Breast epithelium (tissue), 4 donors: Measurements from ENCODE around the gene LRRC51. TPM values are rescaled to one million over a fixed set of nuclear protein-coding genes. Genes with fewer than 3 reads are reported as not detected.
A peak's percentile ranks its signal among the peaks of the same experiment; 100 is the strongest.
"Not testable (repeated sequence)": the region's sequence is repeated elsewhere in the genome, so short reads cannot be mapped to it uniquely, and the experiment has no call there.

Experiments
- DNase-seq, 2 donors: peaks; one replicate each; pipeline ENCODE4 v3.0.0-alpha.2; 2019; ENCODE audit warnings: low spot score in 2 of 2
- H3K27ac ChIP-seq, 2 donors: fragments of 200-600 bp; sonication (generic) in 1 of 2; one replicate each; pipeline ENCODE4 v1.5.1; 2016 to 2019; ENCODE audit warnings: mild to moderate bottlenecking in 1 of 2
- H3K27me3 ChIP-seq, 2 donors: fragments of 200-600 bp; sonication (generic) in 1 of 2; one replicate each; pipeline versions ENCODE4 v1.5.1 to v1.6.0; 2017 to 2019; ENCODE audit warnings: control low read depth in 1 of 2, mild to moderate bottlenecking in 1 of 2
- H3K36me3 ChIP-seq: fragments of 200-600 bp; one replicate; pipeline ENCODE4 v1.5.1; 2019
- H3K4me1 ChIP-seq, 2 donors: fragments of 200-600 bp; sonication (generic); one replicate each; pipeline ENCODE4 v1.5.1; 2016 to 2019; ENCODE audit warnings: control low read depth in 1 of 2
- H3K4me3 ChIP-seq, 3 donors: fragments of 200-600 bp; sonication (generic); 1 replicate in 2 of 3; 2 replicates in 1 of 3; pipeline ENCODE4 v1.5.1; 2016 to 2019; ENCODE audit warnings: mild to moderate bottlenecking in 3 of 3, moderate library complexity in 2 of 3
- H3K9me3 ChIP-seq, 2 donors: fragments of 200-600 bp; sonication (generic) in 1 of 2; one replicate each; pipeline ENCODE4 v1.5.1; 2016 to 2019; ENCODE audit warnings: control low read depth in 1 of 2
- POLR2A ChIP-seq: fragments of 450-650 bp; IDR thresholded peaks from one replicate; pipeline ENCODE4 v1.6.1; 2016; ENCODE audit warnings: antibody characterized with exemption, mild to moderate bottlenecking, moderate library complexity
- POLR2AphosphoS5 ChIP-seq, 3 donors: sonication (generic); formaldehyde crosslinking; IDR thresholded peaks; one replicate each; pipeline ENCODE4 v1.6.1; 2017; ENCODE audit warnings: antibody characterized with exemption in 3 of 3
- intact Hi-C: fragments of 100-400 bp; cut with DNase I; formaldehyde crosslinking; loops from one replicate; pipeline ENCODE4 v1.15.1; 2023; ENCODE audit warnings: low total_unique reads
- total RNA-seq, 3 donors: library from RNA; depleted of rRNA; stranded (reverse); fragments of >200 nt; gene quantifications; one replicate each; pipeline ENCODE4 v1.1.0, GENCODE V29; 2016
- TF ChIP-seq, protein P1 (sequence below), 3 donors: fragments of 450-650 bp; IDR thresholded peaks; one replicate each; pipeline ENCODE4 v1.5.1; 2016 to 2017; ENCODE audit warnings: antibody characterized with exemption in 3 of 3, mild to moderate bottlenecking in 3 of 3, moderate library complexity in 3 of 3

LRRC51 gene
- total RNA-seq, 3 donors from 2014 or later = 14.9 to 103 (median 17.1) TPM

DNA sequence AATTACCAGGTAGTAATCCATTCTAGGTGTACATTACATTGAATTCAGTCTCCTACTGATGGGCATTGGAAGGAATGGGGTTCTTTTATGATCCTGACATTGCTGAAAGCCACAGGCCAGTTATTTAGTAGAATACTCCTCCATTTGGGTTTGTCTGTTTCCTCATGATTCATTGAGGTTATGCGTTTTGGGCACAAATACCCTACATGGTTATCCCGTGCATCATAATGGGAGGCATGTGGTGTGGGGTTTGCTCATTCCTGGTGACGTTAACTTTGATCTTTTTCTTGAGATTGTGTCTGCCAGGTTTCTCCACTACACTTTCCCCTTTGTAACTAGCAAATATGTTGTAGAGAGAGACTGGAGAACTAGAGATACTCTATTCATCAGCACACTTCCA, 60.4 kb downstream of the LRRC51 start:
- intact Hi-C loops = no loop called here
- Histone ChIP-seq H3K9me3 (no peaks in the 10 kb centered on the region), H3K27me3 (no peaks in the 10 kb centered on the region), H3K4me1 (no peaks in the 10 kb centered on the region), H3K27ac (peak overlapping the region; percentile 66 to 72), H3K36me3 (no peaks in the 10 kb centered on the region), H3K4me3 (no peak overlapping the region)
- no peak for DNase-seq
- TF ChIP-seq, protein P1, sequence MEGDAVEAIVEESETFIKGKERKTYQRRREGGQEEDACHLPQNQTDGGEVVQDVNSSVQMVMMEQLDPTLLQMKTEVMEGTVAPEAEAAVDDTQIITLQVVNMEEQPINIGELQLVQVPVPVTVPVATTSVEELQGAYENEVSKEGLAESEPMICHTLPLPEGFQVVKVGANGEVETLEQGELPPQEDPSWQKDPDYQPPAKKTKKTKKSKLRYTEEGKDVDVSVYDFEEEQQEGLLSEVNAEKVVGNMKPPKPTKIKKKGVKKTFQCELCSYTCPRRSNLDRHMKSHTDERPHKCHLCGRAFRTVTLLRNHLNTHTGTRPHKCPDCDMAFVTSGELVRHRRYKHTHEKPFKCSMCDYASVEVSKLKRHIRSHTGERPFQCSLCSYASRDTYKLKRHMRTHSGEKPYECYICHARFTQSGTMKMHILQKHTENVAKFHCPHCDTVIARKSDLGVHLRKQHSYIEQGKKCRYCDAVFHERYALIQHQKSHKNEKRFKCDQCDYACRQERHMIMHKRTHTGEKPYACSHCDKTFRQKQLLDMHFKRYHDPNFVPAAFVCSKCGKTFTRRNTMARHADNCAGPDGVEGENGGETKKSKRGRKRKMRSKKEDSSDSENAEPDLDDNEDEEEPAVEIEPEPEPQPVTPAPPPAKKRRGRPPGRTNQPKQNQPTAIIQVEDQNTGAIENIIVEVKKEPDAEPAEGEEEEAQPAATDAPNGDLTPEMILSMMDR (IDR thresholded peaks at IDR 0.05) = no peak
- TF ChIP-seq POLR2A (no peak), POLR2AphosphoS5 (IDR thresholded peaks at IDR 0.05) (no peak)

DNA sequence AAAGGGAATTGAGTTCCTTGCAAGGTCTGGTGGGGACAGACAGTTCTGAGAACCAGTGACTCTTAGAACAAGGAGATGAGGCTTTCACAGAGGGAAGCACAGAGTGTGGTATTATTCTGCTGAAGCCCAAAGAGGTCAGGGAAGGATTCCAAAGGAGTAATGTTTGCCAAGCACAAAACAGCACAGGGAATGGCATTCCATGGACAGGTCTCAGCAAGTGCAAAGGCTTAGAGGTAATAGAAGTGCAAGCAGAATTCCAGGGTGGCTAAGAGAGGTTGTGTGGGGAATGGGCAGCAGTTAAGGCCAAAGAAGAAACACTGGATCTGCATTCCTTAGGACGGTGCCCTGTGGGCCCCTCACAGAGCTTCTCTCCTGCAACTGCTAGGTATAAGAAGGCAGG, 61.4 kb downstream of the LRRC51 start:
- H3K4me1 ChIP-seq, H3K27ac ChIP-seq, intact Hi-C loops, H3K9me3 ChIP-seq, H3K27me3 ChIP-seq, H3K4me3 ChIP-seq, H3K36me3 ChIP-seq: not testable (repeated sequence)
- peak in 1 of 2 donors; percentile 80 for DNase-seq

- H3K4me1 ChIP-seq, intact Hi-C loops, H3K9me3 ChIP-seq, H3K27me3 ChIP-seq, H3K4me3 ChIP-seq, H3K36me3 ChIP-seq, DNase-seq: not testable (repeated sequence)
- peak overlapping the region in 1 of 2 donors; percentile 72 for H3K27ac ChIP-seq
Observed at GRCh38 chr11:72142543-72142942, 61.9 kb downstream of the LRRC51 start.

DNA sequence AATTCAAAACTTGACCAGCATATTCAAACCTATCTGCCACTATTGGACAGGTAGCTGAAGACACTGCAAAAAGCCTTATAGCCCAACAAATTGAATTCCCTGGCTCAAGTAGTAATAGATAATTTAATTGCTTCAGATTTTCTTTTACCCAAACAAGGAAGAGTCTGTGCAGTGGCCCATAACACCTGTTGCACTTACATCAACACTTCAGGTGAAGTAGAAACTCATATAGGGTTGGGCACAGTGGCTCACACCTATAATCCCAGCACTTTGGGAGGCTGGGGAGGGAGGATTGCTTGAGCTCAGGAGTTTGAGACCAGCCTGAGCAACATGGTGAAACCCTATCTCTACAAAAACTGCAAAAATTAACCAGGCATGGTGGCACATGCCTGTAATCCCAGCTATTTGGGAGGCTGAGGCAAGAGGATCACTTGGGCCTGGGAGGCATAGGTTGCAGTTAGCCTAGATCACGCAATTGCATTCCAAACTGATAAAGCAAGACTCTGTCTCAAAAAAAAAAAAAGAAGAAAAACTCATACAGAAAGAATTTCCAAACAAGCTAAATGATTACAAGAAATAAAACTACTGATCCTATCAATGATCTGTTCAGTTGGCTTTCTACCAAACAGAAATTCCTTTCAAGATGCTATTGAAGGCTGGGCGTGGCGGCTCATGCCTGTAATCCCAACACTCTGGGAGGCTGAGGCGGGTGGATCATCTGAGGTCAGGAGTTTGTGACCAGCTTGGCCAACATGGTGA, 64.3 kb downstream of the LRRC51 start:
- peak in 1 of 2 donors; percentile 35 for DNase-seq
- no peaks in the 10 kb centered on the region for H3K9me3 ChIP-seq
- intact Hi-C loops = no loop called here

More for the DNA sequence above, 64.3 kb downstream of the LRRC51 start:
- H3K36me3 ChIP-seq = no peaks in the 10 kb centered on the region
- H3K27me3 ChIP-seq = no peaks in the 10 kb centered on the region
- TF ChIP-seq POLR2AphosphoS5 (IDR thresholded peaks at IDR 0.05) (no peak), POLR2A (no peak)
- TF ChIP-seq, protein P1 (IDR thresholded peaks at IDR 0.05) = no peak
- peak overlapping the region; percentile 29 to 54 for H3K27ac ChIP-seq
- H3K4me1 ChIP-seq = no peaks in the 10 kb centered on the region
- H3K4me3 ChIP-seq = no peak overlapping the region

Other genes with a start within 250 kb of the LRRC51 start
- not detected for gene DEFB108B, start 247.7 kb upstream of the LRRC51 start, total RNA-seq
- not detected for gene DEFB131B, start 202.4 kb upstream of the LRRC51 start, total RNA-seq
- gene XNDC1N, start 152.3 kb upstream of the LRRC51 start, total RNA-seq = 10 to 100 TPM; 10.2 to 14.0 (median 12.8) TPM
- 10 to 100 TPM; 21.8 to 39.0 (median 37.3) TPM for gene RNF121, start 151.8 kb upstream of the LRRC51 start, total RNA-seq
- gene IL18BP, start 81.9 kb upstream of the LRRC51 start, total RNA-seq = 10 to 100 TPM in 2 of 3 donors, 1 to 10 TPM in 1; 2.6 to 10.4 (median 10.2) TPM
- 100 to 1,000 TPM; 240 to 412 (median 283) TPM for gene NUMA1, start 308 bp upstream of the LRRC51 start, total RNA-seq
- gene LAMTOR1, start 22.4 kb downstream of the LRRC51 start, total RNA-seq = 100 to 1,000 TPM in 2 of 3 donors, 10 to 100 TPM in 1; 87.2 to 120 (median 112) TPM
- not detected for gene TOMT, start 25.1 kb downstream of the LRRC51 start, total RNA-seq
- 10 to 100 TPM; 12.1 to 22.4 (median 21.4) TPM for gene ANAPC15, start 31.8 kb downstream of the LRRC51 start, total RNA-seq
- gene FOLR3, start 54.9 kb downstream of the LRRC51 start, total RNA-seq = under 1 TPM in 1 of 3 donors, not detected in 2; 0.48 TPM
- gene FOLR1, start 111.3 kb downstream of the LRRC51 start, total RNA-seq = 10 to 100 TPM in 2 of 3 donors, not detected in 1; 11.8 to 45.2 TPM
- gene FOLR2, start 135.9 kb downstream of the LRRC51 start, total RNA-seq = 100 to 1,000 TPM in 1 of 3 donors, 10 to 100 TPM in 1, 1 to 10 TPM in 1; 5.2 to 143 (median 16.7) TPM
- 10 to 100 TPM; 47.2 to 91.8 (median 73.1) TPM for gene INPPL1, start 143.9 kb downstream of the LRRC51 start, total RNA-seq
- gene PHOX2A, start 163.3 kb downstream of the LRRC51 start, total RNA-seq = not detected